ENCODE data around the gene DNAJB11. TPM values are rescaled to one million over a fixed set of nuclear protein-coding genes. Genes with fewer than 3 reads are reported as not detected.

Gene DNAJB11
- total RNA-seq, 1 experiment from 2014 or later: 87.9 TPM

DNA sequence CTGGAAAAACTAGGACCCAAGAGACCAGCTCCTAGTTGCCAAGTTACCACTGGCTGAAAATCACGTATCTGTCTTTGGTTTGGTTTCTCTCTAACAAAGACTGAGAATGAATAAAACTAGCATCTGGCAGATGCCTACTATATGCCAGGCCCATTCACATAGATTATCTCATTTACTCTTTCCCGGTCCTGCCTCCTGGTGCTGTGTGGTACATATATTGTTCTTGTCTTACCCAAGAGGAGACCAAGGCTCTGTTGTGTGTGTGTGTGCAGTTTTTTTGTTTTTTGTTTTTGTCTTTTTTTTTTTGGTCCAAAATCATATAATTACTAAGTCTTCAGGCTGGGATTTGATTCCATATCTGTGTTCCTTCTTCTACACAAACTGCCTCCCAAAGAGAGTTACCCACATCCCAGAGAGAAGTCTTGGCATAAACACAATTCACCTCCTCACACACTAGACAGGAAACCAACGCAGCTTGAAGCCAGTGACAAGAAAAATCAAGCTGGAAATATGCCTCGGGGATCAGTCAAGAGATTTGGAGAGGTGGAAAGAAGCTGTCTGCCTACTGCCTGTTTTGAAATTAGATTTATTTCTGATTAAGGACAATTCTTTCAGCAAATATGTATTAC is 43.2 kb downstream of the DNAJB11 start:
- intact Hi-C loops (cut with micrococcal nuclease; ENCODE audit: unreplicated experiment) (no loop called here), in situ Hi-C loops (cut with HindIII; ENCODE audit: low pct_unique_long_range_greater_than_20kb, low sequenced_read_pairs) (no loop called here)
- CTCF ChIA-PET: interaction anchor here (0.6 to 1.1 kb wide), 4 partner anchors 10 to 209 kb away, joined by 3 to 7 read pairs (median 4); no protein-coding TSS in a partner anchor
- Histone ChIP-seq H3K36me3 (ENCODE audit: control insufficient read depth, insufficient read depth, low read length) (no peaks in the 10 kb centered on the region), H3K4me3 (ENCODE audit: low read depth in 2 of 2, low read length in 2 of 2) (no peak overlapping the region), H3K4me1 (ENCODE audit: control insufficient read depth, insufficient read depth, low read length) (0 out of 2 replicates have a peak, but pooled peaks cover 6% of the 10 kb centered on the region), H3K27me3 (ENCODE audit: control insufficient read depth, insufficient read depth, low read length) (peaks cover 12% of the 10 kb centered on the region), H3K27ac (ENCODE audit: low read length) (no peak overlapping the region), H3K9me3 (ENCODE audit: control insufficient read depth, insufficient read depth, low read depth, low read length) (no peaks in the 10 kb centered on the region)
- ATAC-seq: no peak
- TF ChIP-seq, protein P1, sequence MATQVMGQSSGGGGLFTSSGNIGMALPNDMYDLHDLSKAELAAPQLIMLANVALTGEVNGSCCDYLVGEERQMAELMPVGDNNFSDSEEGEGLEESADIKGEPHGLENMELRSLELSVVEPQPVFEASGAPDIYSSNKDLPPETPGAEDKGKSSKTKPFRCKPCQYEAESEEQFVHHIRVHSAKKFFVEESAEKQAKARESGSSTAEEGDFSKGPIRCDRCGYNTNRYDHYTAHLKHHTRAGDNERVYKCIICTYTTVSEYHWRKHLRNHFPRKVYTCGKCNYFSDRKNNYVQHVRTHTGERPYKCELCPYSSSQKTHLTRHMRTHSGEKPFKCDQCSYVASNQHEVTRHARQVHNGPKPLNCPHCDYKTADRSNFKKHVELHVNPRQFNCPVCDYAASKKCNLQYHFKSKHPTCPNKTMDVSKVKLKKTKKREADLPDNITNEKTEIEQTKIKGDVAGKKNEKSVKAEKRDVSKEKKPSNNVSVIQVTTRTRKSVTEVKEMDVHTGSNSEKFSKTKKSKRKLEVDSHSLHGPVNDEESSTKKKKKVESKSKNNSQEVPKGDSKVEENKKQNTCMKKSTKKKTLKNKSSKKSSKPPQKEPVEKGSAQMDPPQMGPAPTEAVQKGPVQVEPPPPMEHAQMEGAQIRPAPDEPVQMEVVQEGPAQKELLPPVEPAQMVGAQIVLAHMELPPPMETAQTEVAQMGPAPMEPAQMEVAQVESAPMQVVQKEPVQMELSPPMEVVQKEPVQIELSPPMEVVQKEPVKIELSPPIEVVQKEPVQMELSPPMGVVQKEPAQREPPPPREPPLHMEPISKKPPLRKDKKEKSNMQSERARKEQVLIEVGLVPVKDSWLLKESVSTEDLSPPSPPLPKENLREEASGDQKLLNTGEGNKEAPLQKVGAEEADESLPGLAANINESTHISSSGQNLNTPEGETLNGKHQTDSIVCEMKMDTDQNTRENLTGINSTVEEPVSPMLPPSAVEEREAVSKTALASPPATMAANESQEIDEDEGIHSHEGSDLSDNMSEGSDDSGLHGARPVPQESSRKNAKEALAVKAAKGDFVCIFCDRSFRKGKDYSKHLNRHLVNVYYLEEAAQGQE (IDR thresholded peaks at IDR 0.05; ENCODE audit: insufficient read depth in 1 of 2, low read depth in 2 of 2, low read length in 1 of 2): no peak
- TF ChIP-seq, protein P2, sequence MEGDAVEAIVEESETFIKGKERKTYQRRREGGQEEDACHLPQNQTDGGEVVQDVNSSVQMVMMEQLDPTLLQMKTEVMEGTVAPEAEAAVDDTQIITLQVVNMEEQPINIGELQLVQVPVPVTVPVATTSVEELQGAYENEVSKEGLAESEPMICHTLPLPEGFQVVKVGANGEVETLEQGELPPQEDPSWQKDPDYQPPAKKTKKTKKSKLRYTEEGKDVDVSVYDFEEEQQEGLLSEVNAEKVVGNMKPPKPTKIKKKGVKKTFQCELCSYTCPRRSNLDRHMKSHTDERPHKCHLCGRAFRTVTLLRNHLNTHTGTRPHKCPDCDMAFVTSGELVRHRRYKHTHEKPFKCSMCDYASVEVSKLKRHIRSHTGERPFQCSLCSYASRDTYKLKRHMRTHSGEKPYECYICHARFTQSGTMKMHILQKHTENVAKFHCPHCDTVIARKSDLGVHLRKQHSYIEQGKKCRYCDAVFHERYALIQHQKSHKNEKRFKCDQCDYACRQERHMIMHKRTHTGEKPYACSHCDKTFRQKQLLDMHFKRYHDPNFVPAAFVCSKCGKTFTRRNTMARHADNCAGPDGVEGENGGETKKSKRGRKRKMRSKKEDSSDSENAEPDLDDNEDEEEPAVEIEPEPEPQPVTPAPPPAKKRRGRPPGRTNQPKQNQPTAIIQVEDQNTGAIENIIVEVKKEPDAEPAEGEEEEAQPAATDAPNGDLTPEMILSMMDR (IDR thresholded peaks at IDR 0.05): no peak
- no peak for TF ChIP-seq POLR2AphosphoS5 (IDR thresholded peaks at IDR 0.05; ENCODE audit: low read depth, low read length)
- no peak for TF ChIP-seq SIN3A (IDR thresholded peaks at IDR 0.05; ENCODE audit: borderline replicate concordance, insufficient read depth, low read depth, low read length)
- POLR2A ChIA-PET: no interaction called here
- BruUV-seq (replicated peaks): no TSS peak
- no peak for DNase-seq (ENCODE audit: low read depth, low spot score)

DNA sequence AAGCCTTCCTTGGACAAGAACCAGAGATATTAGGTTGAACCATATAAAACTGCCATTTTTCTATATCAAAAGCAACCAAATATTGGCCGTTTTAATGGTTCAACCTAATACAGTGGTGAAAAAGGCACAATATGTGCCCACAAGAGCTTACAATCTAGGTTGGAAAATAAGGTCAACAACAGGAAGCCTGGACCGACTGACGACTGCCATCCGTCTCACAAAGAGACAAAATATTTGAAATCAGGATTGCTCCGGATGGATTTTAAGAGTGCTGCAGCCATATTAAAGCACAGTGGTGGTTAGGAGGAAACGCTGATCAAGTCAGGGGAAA is 43.7 kb downstream of the DNAJB11 start:
- TF ChIP-seq SIN3A (IDR thresholded peaks at IDR 0.05; ENCODE audit: borderline replicate concordance, insufficient read depth, low read depth, low read length): no peak
- TF ChIP-seq, protein P1 (IDR thresholded peaks at IDR 0.05; ENCODE audit: insufficient read depth in 1 of 2, low read depth in 2 of 2, low read length in 1 of 2): no peak
- TF ChIP-seq, protein P2 (IDR thresholded peaks at IDR 0.05): no peak
- no peak for TF ChIP-seq POLR2AphosphoS5 (IDR thresholded peaks at IDR 0.05; ENCODE audit: low read depth, low read length)
- no peak for TF ChIP-seq TCF7L2 (IDR thresholded peaks at IDR 0.05; ENCODE audit: low read depth, low read length)
- 0 out of 2 replicates have a peak, but pooled peaks cover 6% of the 10 kb centered on the region for H3K4me1 ChIP-seq (ENCODE audit: control insufficient read depth, insufficient read depth, low read length)
- no peak for DNase-seq (ENCODE audit: low read depth, low spot score)
- H3K27me3 ChIP-seq (ENCODE audit: control insufficient read depth, insufficient read depth, low read length): peaks cover 12% of the 10 kb centered on the region
- no TSS peak for BruUV-seq (replicated peaks)
- ChIA-PET POLR2A (interaction anchor here (0.7 kb wide), 1 partner anchor 462 kb away, joined by 3 read pairs; no protein-coding TSS in a partner anchor), CTCF (interaction anchor here (0.5 to 1.1 kb wide), 8 partner anchors 10 to 198 kb away, joined by 3 to 17 read pairs (median 4); partner anchors contain the start of gene DNAJB11)
- H3K27ac ChIP-seq (ENCODE audit: low read length): no peak overlapping the region
- no peaks in the 10 kb centered on the region for H3K36me3 ChIP-seq (ENCODE audit: control insufficient read depth, insufficient read depth, low read length)
- intact Hi-C loops (cut with micrococcal nuclease; ENCODE audit: unreplicated experiment) (no loop called here), in situ Hi-C loops (cut with HindIII; ENCODE audit: low pct_unique_long_range_greater_than_20kb, low sequenced_read_pairs) (no loop called here)
- H3K4me3 ChIP-seq (ENCODE audit: low read depth in 2 of 2, low read length in 2 of 2): no peak overlapping the region
- no peaks in the 10 kb centered on the region for H3K9me3 ChIP-seq (ENCODE audit: control insufficient read depth, insufficient read depth, low read depth, low read length)
- ATAC-seq: no peak
